Measurements from ENCODE around the gene FAM167B. TPM values are rescaled to one million over a fixed set of nuclear protein-coding genes. Genes with fewer than 3 reads are reported as not detected.
"Not testable (repeated sequence)": the region's sequence is repeated elsewhere in the genome, so short reads cannot be mapped to it uniquely, and the experiment has no call there.

The FAM167B gene
- total RNA-seq, 3 donors from 2014 or later = 0.64 to 6.9 (median 1.2) TPM

GRCh38 chr1:32256473-32257226 lies 9.6 kb downstream of the FAM167B start:
- H3K27ac ChIP-seq = no peak overlapping the region
- no peaks in the 10 kb centered on the region for H3K36me3 ChIP-seq
- intact Hi-C loops (cut with DNase I; ENCODE audit: low total_unique reads) = no loop called here
- no peak for DNase-seq (ENCODE audit: low spot score in 2 of 2)
- no peaks in the 10 kb centered on the region for H3K27me3 ChIP-seq
- no peaks in the 10 kb centered on the region for H3K9me3 ChIP-seq
- no peak overlapping the region for H3K4me3 ChIP-seq
- TF ChIP-seq POLR2AphosphoS5 (IDR thresholded peaks at IDR 0.05) = no peak
- TF ChIP-seq CTCF (IDR thresholded peaks at IDR 0.05) = no peak
- TF ChIP-seq POLR2A (IDR thresholded peaks at IDR 0.05) = no peak
- H3K4me1 ChIP-seq = no peaks in the 10 kb centered on the region

GRCh38 chr1:32257227-32257508 lies 10.1 kb downstream of the FAM167B start:
- intact Hi-C loops (cut with DNase I; ENCODE audit: low total_unique reads) = no loop called here
- no peaks in the 10 kb centered on the region for H3K4me1 ChIP-seq
- no peaks in the 10 kb centered on the region for H3K9me3 ChIP-seq
- H3K36me3 ChIP-seq = no peaks in the 10 kb centered on the region
- no peak for TF ChIP-seq CTCF (IDR thresholded peaks at IDR 0.05)
- no peak for TF ChIP-seq POLR2A (IDR thresholded peaks at IDR 0.05)
- TF ChIP-seq POLR2AphosphoS5 (IDR thresholded peaks at IDR 0.05) = no peak
- no peaks in the 10 kb centered on the region for H3K27me3 ChIP-seq
- no peak overlapping the region for H3K27ac ChIP-seq
- DNase-seq (ENCODE audit: low spot score in 2 of 2) = no peak
- no peak overlapping the region for H3K4me3 ChIP-seq

GRCh38 chr1:32263236-32263593 lies 16.2 kb downstream of the FAM167B start:
- H3K27me3 ChIP-seq; H3K27ac ChIP-seq; DNase-seq (ENCODE audit: low spot score in 2 of 2); H3K4me3 ChIP-seq; H3K36me3 ChIP-seq; H3K9me3 ChIP-seq; intact Hi-C loops (cut with DNase I; ENCODE audit: low total_unique reads); H3K4me1 ChIP-seq: not testable (repeated sequence)

- DNase-seq (ENCODE audit: low spot score in 2 of 2) = no peak
- H3K27ac ChIP-seq = no peak overlapping the region
- no peaks in the 10 kb centered on the region for H3K4me1 ChIP-seq
- intact Hi-C loops (cut with DNase I; ENCODE audit: low total_unique reads) = no loop called here
- no peaks in the 10 kb centered on the region for H3K9me3 ChIP-seq
- TF ChIP-seq POLR2AphosphoS5 (IDR thresholded peaks at IDR 0.05) (no peak), POLR2A (IDR thresholded peaks at IDR 0.05) (no peak), CTCF (IDR thresholded peaks at IDR 0.05) (no peak)
- H3K4me3 ChIP-seq = no peak overlapping the region
- H3K36me3 ChIP-seq = no peaks in the 10 kb centered on the region
- H3K27me3 ChIP-seq = no peaks in the 10 kb centered on the region
These were observed 16.7 kb downstream of the FAM167B start for GRCh38 chr1:32263744-32264143.

GRCh38 chr1:32265846-32266245 lies 18.8 kb downstream of the FAM167B start:
- H3K4me3 ChIP-seq = no peak overlapping the region
- no peak overlapping the region for H3K27ac ChIP-seq
- no peak for TF ChIP-seq POLR2A (IDR thresholded peaks at IDR 0.05)
- no peak for TF ChIP-seq CTCF (IDR thresholded peaks at IDR 0.05)
- no peak for TF ChIP-seq POLR2AphosphoS5 (IDR thresholded peaks at IDR 0.05)
- no peaks in the 10 kb centered on the region for H3K4me1 ChIP-seq
- no peaks in the 10 kb centered on the region for H3K36me3 ChIP-seq
- no peak for DNase-seq (ENCODE audit: low spot score in 2 of 2)
- intact Hi-C loops (cut with DNase I; ENCODE audit: low total_unique reads) = no loop called here
- no peaks in the 10 kb centered on the region for H3K9me3 ChIP-seq
- H3K27me3 ChIP-seq = no peaks in the 10 kb centered on the region

Measured in breast epithelium (tissue), 4 donors.